BJ (cell line): ENCODE data around the gene PSMB7. TPM values are rescaled to one million over a fixed set of nuclear protein-coding genes. Genes with fewer than 3 reads are reported as not detected.

Source experiments
- CTCF ChIA-PET: fragments of 350-600 bp; formaldehyde crosslinking; extraction: SDS; loops from one replicate; lab custom pipeline; 2021; ENCODE audit warnings: antibody characterized with exemption, inconsistent platforms; lab: Yijun Ruan, JAX
- POLR2A ChIA-PET: fragments of 300-600 bp; sonication (Branson Sonifier 250); formaldehyde crosslinking; extraction: SDS; loops from one replicate; lab custom pipeline; 2021; ENCODE audit warnings: antibody characterized with exemption; lab: Charles Lee
- DNase-seq: peaks from one replicate; pipeline ENCODE4 v3.0.0-alpha.2; 2011; ENCODE audit warnings: low read depth
- H3K27me3 ChIP-seq: 2 replicates; pipeline ENCODE4 v1.6.0; 2011; ENCODE audit warnings: low read length; ENCODE audit not compliant: control insufficient read depth, insufficient read depth
- H3K36me3 ChIP-seq: 2 replicates; pipeline ENCODE4 v1.5.1; 2011; ENCODE audit warnings: low read length; ENCODE audit not compliant: control insufficient read depth, insufficient read depth
- H3K4me3 ChIP-seq: 2 replicates; pipeline ENCODE4 v1.5.1; 2011; ENCODE audit warnings: low read depth, mild to moderate bottlenecking, control low read depth, low read length
- polyA minus RNA-seq: library from RNA; depleted of rRNA, polyadenylated mRNA; stranded (reverse); fragments of >200 nt; gene quantifications from 2 replicates; pipeline ENCODE4 v1.2.3, GENCODE V29; 2011; rRNA and poly(A)+ RNA removed
- polyA plus RNA-seq: library from polyadenylated mRNA; depleted of rRNA; stranded (reverse); fragments of >200 nt; gene quantifications from 2 replicates; pipeline ENCODE4 v1.2.3, GENCODE V29; 2011; rRNA removed
- TF ChIP-seq, protein P1 (sequence below): IDR thresholded peaks from 2 replicates; pipeline ENCODE4 v1.5.1; 2011; ENCODE audit warnings: low read depth, mild to moderate bottlenecking, control low read depth, inconsistent platforms, low read length, moderate library complexity; ENCODE audit not compliant: insufficient read depth

PSMB7 gene
- polyA plus RNA-seq (325 and 357 TPM in 2 replicates), polyA minus RNA-seq (95.6 and 125 TPM in 2 replicates)

DNA sequence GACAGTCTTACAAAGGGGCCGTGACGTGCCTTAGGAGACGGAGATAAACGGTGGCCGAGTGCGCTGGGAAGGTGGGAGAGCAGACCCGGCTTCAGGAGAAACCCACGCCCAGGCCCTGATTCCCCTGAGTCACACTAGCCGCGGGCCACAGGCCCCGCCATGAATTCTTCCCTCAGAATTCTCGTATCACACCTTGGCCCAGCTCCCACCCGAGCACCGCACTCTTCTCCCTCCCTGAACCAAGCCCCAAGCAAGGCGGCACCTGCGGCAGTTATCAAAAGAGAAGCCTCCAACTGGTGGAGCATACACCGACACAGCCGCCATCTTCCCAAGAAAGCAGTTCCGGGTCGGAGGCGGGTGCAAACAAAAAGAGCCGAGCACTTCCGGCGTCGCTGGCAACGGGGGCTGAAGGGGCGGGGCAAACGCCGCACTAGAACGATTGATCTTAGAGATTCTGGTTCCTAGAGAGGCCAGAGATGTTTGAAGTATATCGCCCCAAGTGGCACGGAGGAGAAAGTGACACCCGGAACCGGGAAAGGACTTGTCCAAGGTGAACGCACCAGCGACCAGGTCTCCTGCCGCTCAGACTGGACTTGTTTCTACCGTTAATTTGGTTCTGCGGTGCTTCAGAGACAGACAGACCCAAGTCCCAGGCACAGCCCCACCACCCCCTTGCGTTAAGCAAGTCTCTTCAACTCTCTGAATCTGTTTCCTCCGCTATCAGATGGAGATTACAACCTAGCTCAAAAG lies at the start of gene PSMB7:
TSS of gene PSMB7 (minus strand) at position 341 of the 750 bp plus-strand sequence. CDS start at position 324, 17 bp downstream.
- Histone ChIP-seq H3K27me3 (no peaks in the 10 kb centered on the region), H3K36me3 (peaks cover 4% of the 10 kb centered on the region; the same call in 1 of the 2 replicates), H3K4me3 (peak within 1 kb of the TSS; percentile 77)
- CTCF ChIA-PET: interaction anchor here (0.6 to 9.7 kb wide), 4 partner anchors 14 to 121 kb away, joined by 3 to 130 read pairs (median 6); no protein-coding TSS in a partner anchor
- POLR2A ChIA-PET: no interaction called here
- peak; percentile 66 for DNase-seq
- TF ChIP-seq, protein P1, sequence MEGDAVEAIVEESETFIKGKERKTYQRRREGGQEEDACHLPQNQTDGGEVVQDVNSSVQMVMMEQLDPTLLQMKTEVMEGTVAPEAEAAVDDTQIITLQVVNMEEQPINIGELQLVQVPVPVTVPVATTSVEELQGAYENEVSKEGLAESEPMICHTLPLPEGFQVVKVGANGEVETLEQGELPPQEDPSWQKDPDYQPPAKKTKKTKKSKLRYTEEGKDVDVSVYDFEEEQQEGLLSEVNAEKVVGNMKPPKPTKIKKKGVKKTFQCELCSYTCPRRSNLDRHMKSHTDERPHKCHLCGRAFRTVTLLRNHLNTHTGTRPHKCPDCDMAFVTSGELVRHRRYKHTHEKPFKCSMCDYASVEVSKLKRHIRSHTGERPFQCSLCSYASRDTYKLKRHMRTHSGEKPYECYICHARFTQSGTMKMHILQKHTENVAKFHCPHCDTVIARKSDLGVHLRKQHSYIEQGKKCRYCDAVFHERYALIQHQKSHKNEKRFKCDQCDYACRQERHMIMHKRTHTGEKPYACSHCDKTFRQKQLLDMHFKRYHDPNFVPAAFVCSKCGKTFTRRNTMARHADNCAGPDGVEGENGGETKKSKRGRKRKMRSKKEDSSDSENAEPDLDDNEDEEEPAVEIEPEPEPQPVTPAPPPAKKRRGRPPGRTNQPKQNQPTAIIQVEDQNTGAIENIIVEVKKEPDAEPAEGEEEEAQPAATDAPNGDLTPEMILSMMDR: peak; percentile 81

DNA sequence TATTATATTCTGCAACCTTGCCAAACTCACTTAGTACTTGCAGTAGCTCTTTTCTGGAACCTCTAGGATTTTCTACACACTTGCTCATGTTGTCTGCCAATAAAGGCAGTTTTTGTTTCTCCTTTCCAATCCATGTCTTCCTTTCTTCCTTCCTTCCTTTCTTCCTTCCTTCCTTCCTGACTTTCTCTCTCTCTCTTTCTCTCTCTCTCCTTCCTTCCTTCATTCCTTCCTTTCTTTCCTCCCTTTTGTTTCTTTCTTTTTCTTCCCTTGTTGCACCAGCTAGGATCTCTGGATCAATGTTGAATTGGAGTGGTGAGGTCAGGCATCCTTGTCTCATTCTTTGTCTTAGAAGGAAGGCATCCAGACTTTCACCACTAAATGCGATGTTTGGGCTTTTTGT lies 47.5 kb upstream of the PSMB7 start:
- DNase-seq: no peak
- TF ChIP-seq, protein P1: no peak
- Histone ChIP-seq H3K4me3 (no peak overlapping the region), H3K36me3 (no peaks in the 10 kb centered on the region), H3K27me3 (no peaks in the 10 kb centered on the region; the same call in 1 of the 2 replicates)
- POLR2A ChIA-PET: no interaction called here
- CTCF ChIA-PET: interaction anchor here (0.9 kb wide), 1 partner anchor 8 kb away, joined by 4 read pairs; no protein-coding TSS in a partner anchor

GRCh38 chr9:124458441-124458840 lies 43.2 kb upstream of the PSMB7 start:
- Histone ChIP-seq H3K27me3 (peaks cover 6% of the 10 kb centered on the region), H3K4me3 (no peak overlapping the region), H3K36me3 (no peaks in the 10 kb centered on the region)
- ChIA-PET CTCF (no interaction called here), POLR2A (no interaction called here)
- no peak for DNase-seq
- TF ChIP-seq, protein P1: no peak

- TF ChIP-seq, protein P1: no peak
- H3K36me3 ChIP-seq: no peaks in the 10 kb centered on the region
- POLR2A ChIA-PET: no interaction called here
- CTCF ChIA-PET: no interaction called here
- H3K4me3 ChIP-seq: no peak overlapping the region
- H3K27me3 ChIP-seq: peaks cover 6% of the 10 kb centered on the region
- no peak for DNase-seq
Measured at GRCh38 chr9:124457887-124458431, 42.7 kb upstream of the PSMB7 start.

GRCh38 chr9:124457079-124457886 lies 42.0 kb upstream of the PSMB7 start:
- no peak for DNase-seq

More at GRCh38 chr9:124457079-124457886, 42.0 kb upstream of the PSMB7 start:
- Histone ChIP-seq H3K4me3 (no peak overlapping the region), H3K27me3 (peaks cover 11% of the 10 kb centered on the region), H3K36me3 (no peaks in the 10 kb centered on the region)
- ChIA-PET CTCF (interaction anchor here (0.9 kb wide), 1 partner anchor 396 kb away, joined by 3 read pairs; the partner anchor contains the start of gene WDR38), POLR2A (no interaction called here)
- TF ChIP-seq, protein P1: no peak
